ENCODE data around the gene HAUS6. TPM values are rescaled to one million over a fixed set of nuclear protein-coding genes. Genes with fewer than 3 reads are reported as not detected.
"Not testable (repeated sequence)": the region's sequence is repeated elsewhere in the genome, so short reads cannot be mapped to it uniquely, and the experiment has no call there.

HAUS6 gene
- polyA plus RNA-seq, 1 donor from 2014 or later, result 3.7 TPM

- H3K4me1 Mint-ChIP-seq, result peaks cover 0 to 1% (median 0%) of the 10 kb centered on the region in 3 donors
- H3K4me3 Mint-ChIP-seq, result no peak overlapping the region
- H3K9me3 Mint-ChIP-seq, result no peaks in the 10 kb centered on the region
- peaks cover 6% of the 10 kb centered on the region for H3K27me3 Mint-ChIP-seq
- no peak overlapping the region for H3K27ac Mint-ChIP-seq
- H3K36me3 Mint-ChIP-seq, result no peaks in the 10 kb centered on the region
Observed at GRCh38 chr9:19032406-19032805, 70.3 kb downstream of the HAUS6 start.

- Mint-ChIP-seq H3K27ac (peak overlapping the region in 1 of 3 donors; percentile 84), H3K36me3 (no peaks in the 10 kb centered on the region), H3K9me3 (no peaks in the 10 kb centered on the region), H3K4me1 (peaks cover 0 to 1% (median 0%) of the 10 kb centered on the region in 3 donors), H3K27me3 (peaks cover 6% of the 10 kb centered on the region), H3K4me3 (no peak overlapping the region)
Observed at GRCh38 chr9:19030899-19031298, 71.8 kb downstream of the HAUS6 start.

GRCh38 chr9:19028835-19029451 is 73.8 kb downstream of the HAUS6 start:
- Mint-ChIP-seq H3K9me3 (no peaks in the 10 kb centered on the region), H3K4me1 (peaks cover 0 to 1% (median 0%) of the 10 kb centered on the region in 3 donors), H3K4me3 (no peak overlapping the region), H3K27ac (no peak overlapping the region), H3K27me3 (peaks cover 5% of the 10 kb centered on the region), H3K36me3 (no peaks in the 10 kb centered on the region)

GRCh38 chr9:19027825-19028224 is 74.9 kb downstream of the HAUS6 start:
- H3K9me3 Mint-ChIP-seq, result no peaks in the 10 kb centered on the region
- peaks cover 0 to 1% (median 0%) of the 10 kb centered on the region in 3 donors for H3K4me1 Mint-ChIP-seq
- H3K27ac Mint-ChIP-seq, result no peak overlapping the region
- H3K4me3 Mint-ChIP-seq, result no peak overlapping the region
- H3K36me3 Mint-ChIP-seq, result no peaks in the 10 kb centered on the region
- peaks cover 5% of the 10 kb centered on the region for H3K27me3 Mint-ChIP-seq

GRCh38 chr9:19026375-19026774 is 76.3 kb downstream of the HAUS6 start:
- peak overlapping the region in 1 of 3 donors; percentile 14 for H3K27ac Mint-ChIP-seq
- no peak overlapping the region for H3K4me3 Mint-ChIP-seq
- H3K36me3 Mint-ChIP-seq, result no peaks in the 10 kb centered on the region
- peaks cover 5% of the 10 kb centered on the region for H3K27me3 Mint-ChIP-seq
- H3K4me1 Mint-ChIP-seq, result peaks cover 0 to 2% (median 1%) of the 10 kb centered on the region in 3 donors
- peaks cover 0 to 4% (median 0%) of the 10 kb centered on the region in 3 donors for H3K9me3 Mint-ChIP-seq

- H3K9me3 Mint-ChIP-seq, result peaks cover 0 to 4% (median 2%) of the 10 kb centered on the region in 3 donors
- H3K4me1 Mint-ChIP-seq, result peaks cover 0 to 2% (median 0%) of the 10 kb centered on the region in 3 donors
- no peak overlapping the region for H3K27ac Mint-ChIP-seq
- peaks cover 5% of the 10 kb centered on the region for H3K27me3 Mint-ChIP-seq
- H3K36me3 Mint-ChIP-seq, result no peaks in the 10 kb centered on the region
- no peak overlapping the region for H3K4me3 Mint-ChIP-seq
Observed at GRCh38 chr9:19023078-19023477, 79.6 kb downstream of the HAUS6 start.

- H3K27me3 Mint-ChIP-seq, result peaks cover 5% of the 10 kb centered on the region
- no peak overlapping the region for H3K4me3 Mint-ChIP-seq
- H3K9me3 Mint-ChIP-seq, result peaks cover 0 to 4% (median 3%) of the 10 kb centered on the region in 3 donors
- peaks cover 2% of the 10 kb centered on the region for H3K36me3 Mint-ChIP-seq
- H3K27ac Mint-ChIP-seq, result no peak overlapping the region
- peaks cover 0 to 2% (median 0%) of the 10 kb centered on the region in 3 donors for H3K4me1 Mint-ChIP-seq
Observed at GRCh38 chr9:19022206-19022605, 80.5 kb downstream of the HAUS6 start.

- H3K27me3 Mint-ChIP-seq, H3K27ac Mint-ChIP-seq, H3K9me3 Mint-ChIP-seq, H3K4me3 Mint-ChIP-seq, H3K4me1 Mint-ChIP-seq, H3K36me3 Mint-ChIP-seq: not testable (repeated sequence)
Observed at GRCh38 chr9:19021649-19022048, 81.1 kb downstream of the HAUS6 start.

GRCh38 chr9:19020886-19021455 is 81.7 kb downstream of the HAUS6 start:
- peaks cover 2% of the 10 kb centered on the region for H3K36me3 Mint-ChIP-seq
- H3K9me3 Mint-ChIP-seq, result peaks cover 0 to 5% (median 4%) of the 10 kb centered on the region in 3 donors
- H3K27ac Mint-ChIP-seq, result no peak overlapping the region
- H3K4me1 Mint-ChIP-seq, result peaks cover 0 to 2% (median 0%) of the 10 kb centered on the region in 3 donors
- peaks cover 5% of the 10 kb centered on the region for H3K27me3 Mint-ChIP-seq
- H3K4me3 Mint-ChIP-seq, result no peak overlapping the region

- peaks cover 2% of the 10 kb centered on the region for H3K36me3 Mint-ChIP-seq
- no peak overlapping the region for H3K4me3 Mint-ChIP-seq
- peaks cover 0 to 2% (median 0%) of the 10 kb centered on the region in 3 donors for H3K4me1 Mint-ChIP-seq
- H3K9me3 Mint-ChIP-seq, result peaks cover 0 to 5% (median 4%) of the 10 kb centered on the region in 3 donors
- peaks cover 5% of the 10 kb centered on the region for H3K27me3 Mint-ChIP-seq
- H3K27ac Mint-ChIP-seq, result no peak overlapping the region
Observed at GRCh38 chr9:19018201-19018600, 84.5 kb downstream of the HAUS6 start.

GRCh38 chr9:19009391-19009965 is 93.2 kb downstream of the HAUS6 start:
- Mint-ChIP-seq H3K4me3 (no peak overlapping the region), H3K36me3 (peaks cover 2% of the 10 kb centered on the region), H3K4me1 (no peaks in the 10 kb centered on the region), H3K27me3 (peaks cover 2% of the 10 kb centered on the region), H3K27ac (no peak overlapping the region), H3K9me3 (no peaks in the 10 kb centered on the region)

Other genes with a start within 250 kb of the HAUS6 start
- not detected for gene SAXO1, start 69.7 kb downstream of the HAUS6 start, polyA plus RNA-seq
- gene RRAGA, start 53.5 kb downstream of the HAUS6 start, polyA plus RNA-seq, result 80.1 TPM
- 29.2 TPM for gene PLIN2, start 24.6 kb upstream of the HAUS6 start, polyA plus RNA-seq
- 15.2 TPM for gene DENND4C, start 127.8 kb upstream of the HAUS6 start, polyA plus RNA-seq

Data from IgD-negative memory B cell (primary cell).